GM23338 (cell line): ENCODE measurements around the gene TRIM28. TPM values are rescaled to one million over a fixed set of nuclear protein-coding genes. Genes with fewer than 3 reads are reported as not detected.

ENCODE experiments used
- ATAC-seq: fragments of 200-7000 bp; cut with Tn5 transposase; 3 replicates; pipeline ENCODE4 v1.9.1; 2020
- DNase-seq: peaks from one replicate; pipeline ENCODE4 v3.0.0-alpha.2; 2015; ENCODE audit warnings: low spot score
- H2AFZ ChIP-seq: fragments of 200-600 bp; sonication (generic); 2 replicates; pipeline ENCODE4 v1.8.0; 2016; ENCODE audit warnings: antibody characterized with exemption, mild to moderate bottlenecking, moderate library complexity
- H3F3A ChIP-seq: fragments of 200-600 bp; sonication (generic); replicated peaks from 2 replicates; pipeline ENCODE4 v1.8.0; 2017; ENCODE audit warnings: antibody characterized with exemption, mixed run types, low read depth
- H3K27ac ChIP-seq: fragments of 200-600 bp; sonication (generic); 2 replicates; pipeline ENCODE4 v1.6.1; 2016; ENCODE audit warnings: low read depth
- H3K27me3 ChIP-seq: fragments of 200-600 bp; sonication (generic); 2 replicates; pipeline ENCODE4 v1.8.0; 2016; ENCODE audit warnings: mild to moderate bottlenecking, mixed run types, moderate library complexity; ENCODE audit not compliant: insufficient read depth
- H3K36me3 ChIP-seq: fragments of 200-600 bp; sonication (generic); 2 replicates; pipeline ENCODE4 v1.8.0; 2016; ENCODE audit warnings: mild to moderate bottlenecking; ENCODE audit not compliant: insufficient read depth
- H3K4me1 ChIP-seq: fragments of 200-600 bp; sonication (generic); 2 replicates; pipeline ENCODE4 v1.8.0; 2016; ENCODE audit warnings: mild to moderate bottlenecking, moderate library complexity; ENCODE audit not compliant: insufficient read depth
- H3K4me2 ChIP-seq: fragments of 200-600 bp; sonication (generic); 2 replicates; pipeline ENCODE4 v1.7.1; 2017; ENCODE audit warnings: mixed run types
- H3K4me3 ChIP-seq: fragments of 200-600 bp; sonication (generic); 2 replicates; pipeline ENCODE4 v1.6.1; 2016; ENCODE audit warnings: mixed run types
- H3K79me2 ChIP-seq: fragments of 200-600 bp; sonication (generic); replicated peaks from 2 replicates; pipeline ENCODE4 v1.8.0; 2017; ENCODE audit warnings: mild to moderate bottlenecking; ENCODE audit not compliant: insufficient read depth
- H3K9me2 ChIP-seq: fragments of 200-600 bp; sonication (generic); 2 replicates; pipeline ENCODE4 v1.8.0; 2017; ENCODE audit not compliant: insufficient read depth
- H4K20me1 ChIP-seq: fragments of 200-600 bp; sonication (generic); replicated peaks from 2 replicates; pipeline ENCODE4 v1.8.0; 2017; ENCODE audit warnings: mild to moderate bottlenecking; ENCODE audit not compliant: insufficient read depth
- H3K27ac Mint-ChIP-seq: 2 replicates; pipeline ENCODE4 v1.8.0; 2020; ENCODE audit warnings: inconsistent platforms, mild to moderate bottlenecking, moderate library complexity, mixed read lengths
- H3K27me3 Mint-ChIP-seq: 3 replicates; pipeline ENCODE4 v1.8.0; 2022; ENCODE audit warnings: low read depth, mild to moderate bottlenecking, moderate library complexity, mixed read lengths, inconsistent platforms; ENCODE audit not compliant: insufficient read depth, poor library complexity
- H3K36me3 Mint-ChIP-seq: 3 replicates; pipeline ENCODE4 v1.8.0; 2021; ENCODE audit warnings: low read depth, mild to moderate bottlenecking, inconsistent platforms, moderate library complexity, mixed read lengths
- H3K4me1 Mint-ChIP-seq: 3 replicates; pipeline ENCODE4 v1.8.0; 2020; ENCODE audit warnings: mild to moderate bottlenecking, inconsistent platforms, mixed read lengths
- H3K4me3 Mint-ChIP-seq: 3 replicates; pipeline ENCODE4 v1.8.0; 2021; ENCODE audit warnings: moderate library complexity, mild to moderate bottlenecking, inconsistent platforms, mixed read lengths
- H3K9me3 Mint-ChIP-seq: 3 replicates; pipeline ENCODE4 v1.8.0; 2020; ENCODE audit warnings: moderate library complexity, mild to moderate bottlenecking, inconsistent platforms, mixed read lengths
- CREB1 ChIP-seq: fragments of 250-450 bp; sonication (Bioruptor Pico); IDR thresholded peaks from 2 replicates; pipeline ENCODE4 v1.5.0; 2020; ENCODE audit warnings: low read depth, mild to moderate bottlenecking, moderate library complexity
- ETS1 ChIP-seq: IDR thresholded peaks from 2 replicates; pipeline ENCODE4 v1.6.1; 2016; ENCODE audit warnings: antibody characterized with exemption
- EZH2 ChIP-seq: fragments of 200-600 bp; sonication (generic); IDR thresholded peaks from one replicate; pipeline ENCODE4 v1.8.0; 2017; ENCODE audit warnings: antibody characterized with exemption, mild to moderate bottlenecking, low read depth; ENCODE audit not compliant: unreplicated experiment
- EZH2phosphoT487 ChIP-seq: fragments of 200-600 bp; sonication (generic); IDR thresholded peaks from one replicate; pipeline ENCODE4 v1.8.1; 2018; ENCODE audit warnings: antibody characterized with exemption; ENCODE audit not compliant: unreplicated experiment
- JUNB ChIP-seq: IDR thresholded peaks from one replicate; pipeline ENCODE4 v1.6.1; 2016; ENCODE audit warnings: antibody characterized with exemption; ENCODE audit not compliant: unreplicated experiment
- NANOG ChIP-seq: IDR thresholded peaks from 2 replicates; pipeline ENCODE4 v1.6.1; 2016; ENCODE audit warnings: antibody characterized with exemption, borderline replicate concordance
- POLR2AphosphoS5 ChIP-seq: IDR thresholded peaks from 2 replicates; pipeline ENCODE4 v1.6.1; 2016; ENCODE audit warnings: antibody characterized with exemption, low read depth
- REST ChIP-seq: IDR thresholded peaks from one replicate; pipeline ENCODE4 v1.6.1; 2018; ENCODE audit warnings: antibody characterized with exemption; ENCODE audit not compliant: unreplicated experiment
- STAT1 ChIP-seq: IDR thresholded peaks from one replicate; pipeline ENCODE4 v1.6.1; 2016; ENCODE audit warnings: antibody characterized with exemption; ENCODE audit not compliant: unreplicated experiment
- ZNF114 ChIP-seq: fragments of 250-450 bp; sonication (Bioruptor Pico); IDR thresholded peaks from 2 replicates; pipeline ENCODE4 v1.5.0; 2020; ENCODE audit warnings: mild to moderate bottlenecking, moderate library complexity
- ZNF331 ChIP-seq: fragments of 250-450 bp; sonication (Bioruptor Pico); IDR thresholded peaks from 2 replicates; pipeline ENCODE4 v1.5.0; 2020; ENCODE audit warnings: low read depth, mild to moderate bottlenecking, moderate library complexity
- ZNF462 ChIP-seq: fragments of 250-450 bp; sonication (Bioruptor Pico); IDR thresholded peaks from 2 replicates; pipeline ENCODE4 v1.5.0; 2020; ENCODE audit warnings: mild to moderate bottlenecking, moderate library complexity
- polyA plus RNA-seq: library from polyadenylated mRNA; unstranded; fragments of >200 nt; fragmentation: Nextera tagmentation; extraction: Ambion mirVana; gene quantifications from 2 replicates; pipeline ENCODE4 v1.2.1, GENCODE V29; 2016
- total RNA-seq: library from RNA; depleted of rRNA; stranded (reverse); fragments of >200 nt; shearing (Covaris generic); gene quantifications from 2 replicates; pipeline ENCODE4 v1.2.3, GENCODE V29; 2014
- TF ChIP-seq, protein P1 (sequence below), 2 experiments: fragments of 200-600 bp in 1 of 2; sonication (generic) in 1 of 2; conservative IDR thresholded peaks; 2 replicates each; pipeline versions ENCODE4 v1.5.1 to v1.6.1; 2016 to 2017; ENCODE audit warnings: antibody characterized with exemption in 2 of 2, low read depth in 2 of 2, mild to moderate bottlenecking in 2 of 2, moderate library complexity in 1 of 2

The TRIM28 gene
- total and polyA plus RNA-seq, 2 experiments from 2014 or later = 920 to 1,430 TPM

- Mint-ChIP-seq H3K4me3 (no peak overlapping the region; the same call in 2 of the 3 replicates), H3K27me3 (peaks cover 10% of the 10 kb centered on the region), H3K9me3 (peaks cover 3% of the 10 kb centered on the region; the same call in 1 of the 3 replicates), H3K4me1 (peaks cover 12% of the 10 kb centered on the region), H3K36me3 (peaks cover 22% of the 10 kb centered on the region), H3K27ac (no peak overlapping the region)
- peaks cover 6% of the 10 kb centered on the region; the same call in 1 of the 2 replicates for H3F3A ChIP-seq
- TF ChIP-seq EZH2phosphoT487 (no peak), JUNB (no peak), EZH2 (no peak), ETS1 (no peak), CREB1 (no peak), POLR2AphosphoS5 (no peak), STAT1 (no peak), ZNF462 (CRISPR knock-in tag) (no peak), NANOG (no peak), ZNF331 (no peak), REST (no peak), ZNF114 (CRISPR knock-in tag) (no peak)
- TF ChIP-seq, protein P1, sequence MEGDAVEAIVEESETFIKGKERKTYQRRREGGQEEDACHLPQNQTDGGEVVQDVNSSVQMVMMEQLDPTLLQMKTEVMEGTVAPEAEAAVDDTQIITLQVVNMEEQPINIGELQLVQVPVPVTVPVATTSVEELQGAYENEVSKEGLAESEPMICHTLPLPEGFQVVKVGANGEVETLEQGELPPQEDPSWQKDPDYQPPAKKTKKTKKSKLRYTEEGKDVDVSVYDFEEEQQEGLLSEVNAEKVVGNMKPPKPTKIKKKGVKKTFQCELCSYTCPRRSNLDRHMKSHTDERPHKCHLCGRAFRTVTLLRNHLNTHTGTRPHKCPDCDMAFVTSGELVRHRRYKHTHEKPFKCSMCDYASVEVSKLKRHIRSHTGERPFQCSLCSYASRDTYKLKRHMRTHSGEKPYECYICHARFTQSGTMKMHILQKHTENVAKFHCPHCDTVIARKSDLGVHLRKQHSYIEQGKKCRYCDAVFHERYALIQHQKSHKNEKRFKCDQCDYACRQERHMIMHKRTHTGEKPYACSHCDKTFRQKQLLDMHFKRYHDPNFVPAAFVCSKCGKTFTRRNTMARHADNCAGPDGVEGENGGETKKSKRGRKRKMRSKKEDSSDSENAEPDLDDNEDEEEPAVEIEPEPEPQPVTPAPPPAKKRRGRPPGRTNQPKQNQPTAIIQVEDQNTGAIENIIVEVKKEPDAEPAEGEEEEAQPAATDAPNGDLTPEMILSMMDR (conservative IDR thresholded peaks at IDR 0.05; ENCODE audit: low read depth in 2 of 2) = no peak
- H3K4me1 ChIP-seq = no peaks in the 10 kb centered on the region
- H3K27me3 ChIP-seq = no peaks in the 10 kb centered on the region
- no peak overlapping the region for H3K4me2 ChIP-seq
- no peaks in the 10 kb centered on the region; the same call in 1 of the 2 replicates for H3K36me3 ChIP-seq
- 0 out of 2 replicates have a peak, but pooled peaks cover 11% of the 10 kb centered on the region for H4K20me1 ChIP-seq
- no peak for ATAC-seq
- DNase-seq = no peak
- no peak overlapping the region for H3K27ac ChIP-seq
- peaks cover 11% of the 10 kb centered on the region; the same call in 1 of the 2 replicates for H3K79me2 ChIP-seq
- H3K4me3 ChIP-seq = no peak overlapping the region
- no peak overlapping the region for H2AFZ ChIP-seq
- H3K9me2 ChIP-seq = no peaks in the 10 kb centered on the region
Observed at GRCh38 chr19:58582985-58583384, 39.1 kb downstream of the TRIM28 start.
